Activated T-cell treated with anti-CD3 and anti-CD28 coated beads for 1 hour (primary cell): ENCODE data around the gene RBM20.
"Not testable (repeated sequence)": the region's sequence is repeated elsewhere in the genome, so short reads cannot be mapped to it uniquely, and the experiment has no call there.

ENCODE experiments used
- DNase-seq: peaks from one replicate; pipeline ENCODE4 v3.0.0-alpha.2; 2020; ENCODE audit warnings: low read depth

The RBM20 gene

DNA sequence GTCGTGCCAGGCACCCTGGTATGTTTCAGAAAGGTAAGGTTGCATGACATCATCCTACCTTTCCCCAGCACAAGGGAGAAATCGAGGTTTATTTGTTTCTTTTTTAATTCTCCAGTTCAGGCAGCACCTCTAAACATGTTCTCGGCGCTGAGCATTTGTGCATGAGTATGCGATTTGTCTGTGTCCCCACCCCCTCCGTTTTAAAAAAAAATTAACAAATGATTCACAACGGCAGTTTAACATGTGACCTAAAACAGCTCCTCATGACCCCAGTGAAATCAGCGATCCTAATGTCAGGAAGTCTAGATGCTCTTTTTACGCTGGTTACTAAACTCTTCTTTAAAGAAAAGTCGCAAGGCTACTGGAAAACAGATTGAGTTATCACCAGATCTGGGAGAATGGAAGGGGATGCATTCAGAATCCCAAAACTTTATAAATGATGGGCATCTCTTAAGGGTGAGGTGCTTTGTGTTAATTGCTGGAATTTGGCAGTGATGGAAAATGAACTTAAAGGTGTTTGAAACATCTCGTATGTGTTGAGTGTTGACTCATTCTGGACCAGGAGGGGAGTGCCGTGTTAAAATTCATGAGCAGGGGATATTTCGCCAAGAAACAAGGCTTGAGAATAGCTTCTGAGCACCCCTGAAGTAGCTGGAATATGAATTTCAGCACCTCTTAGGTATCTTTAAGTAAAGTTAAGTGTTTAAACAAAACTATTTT lies 120.8 kb downstream of the RBM20 start:
- no peak for DNase-seq

DNA sequence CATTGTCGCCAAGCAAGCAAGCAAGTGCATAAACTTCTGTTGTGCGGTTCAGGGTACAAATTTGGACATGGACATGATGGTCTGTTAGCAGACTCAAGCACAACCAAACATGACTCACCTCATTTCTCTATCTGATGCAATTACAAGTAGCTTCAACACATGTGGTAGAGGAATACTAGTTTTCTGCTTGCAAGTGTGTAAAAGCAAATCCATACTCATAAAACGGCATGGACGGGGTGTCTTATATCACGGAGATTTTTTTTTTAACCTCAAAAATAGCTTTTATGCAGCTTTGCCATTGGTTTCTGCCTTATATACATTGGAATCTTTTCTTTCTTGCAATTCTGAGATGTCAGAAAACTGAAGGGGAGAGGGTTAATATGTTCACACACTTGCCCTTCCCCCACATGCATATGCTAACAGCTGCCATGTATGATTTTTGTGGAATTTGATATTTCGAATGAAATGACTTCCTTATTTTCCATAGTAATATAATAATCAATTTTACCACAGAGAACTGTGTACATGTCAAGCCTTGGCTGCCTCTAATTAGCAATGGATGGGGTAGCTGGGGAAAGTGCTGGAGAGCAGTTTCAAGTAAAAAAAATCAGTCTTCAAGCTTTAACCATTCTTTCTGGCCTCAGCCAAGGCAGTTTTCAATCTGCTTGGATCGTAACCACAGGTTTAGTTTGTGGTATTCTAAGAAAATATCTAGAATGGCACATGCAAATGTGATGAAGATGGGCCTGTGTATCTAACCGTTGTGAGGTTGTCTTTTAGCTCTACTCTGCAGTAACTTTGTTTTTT lies 121.6 kb downstream of the RBM20 start:
- no peak for DNase-seq

- not testable (repeated sequence) for DNase-seq
These were observed 123.5 kb downstream of the RBM20 start for GRCh38 chr10:110767601-110768000.

DNA sequence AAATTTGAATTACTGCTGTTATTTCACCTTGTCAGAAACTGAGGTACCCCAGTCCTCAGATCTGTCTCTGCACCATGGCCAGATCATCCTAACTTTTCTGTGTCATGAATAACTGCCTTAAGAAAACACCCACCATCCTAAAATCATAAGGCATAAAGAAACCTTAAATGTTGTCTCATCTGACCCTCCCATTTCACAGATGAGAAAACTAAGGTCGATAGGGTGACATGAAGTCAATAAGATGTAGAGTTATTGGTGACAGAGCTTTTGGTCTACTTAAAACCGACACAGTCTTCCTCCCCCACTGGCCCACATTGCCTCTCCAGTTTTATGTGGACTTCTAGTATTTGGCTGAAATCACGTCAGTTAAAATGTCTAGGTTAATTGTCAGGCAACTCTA lies 126.1 kb downstream of the RBM20 start:
- DNase-seq, result no peak

GRCh38 chr10:110771486-110771885 lies 127.3 kb downstream of the RBM20 start:
- no peak for DNase-seq

GRCh38 chr10:110771991-110772390 lies 127.9 kb downstream of the RBM20 start:
- DNase-seq, result no peak

- DNase-seq, result no peak
These were observed 128.4 kb downstream of the RBM20 start for GRCh38 chr10:110772454-110773025.

DNA sequence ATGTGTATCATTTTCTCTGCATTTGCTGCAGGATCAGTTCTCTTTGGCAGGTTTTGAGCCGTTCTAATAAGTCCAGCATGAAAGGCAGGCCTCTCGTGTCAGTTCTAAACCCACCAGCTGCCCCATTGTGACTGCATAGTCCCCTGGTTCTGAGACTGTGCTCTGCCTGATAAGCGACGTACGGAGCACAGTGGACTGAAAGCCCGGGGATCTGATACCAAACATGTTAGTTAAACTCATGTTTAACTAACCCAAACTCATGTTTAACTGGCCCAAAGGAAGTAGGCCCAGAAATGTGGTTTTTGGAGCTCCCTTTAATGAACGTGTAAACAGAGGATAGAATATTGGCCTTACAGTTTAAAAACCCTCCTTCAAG lies 129.5 kb downstream of the RBM20 start:
- DNase-seq, result no peak

DNA sequence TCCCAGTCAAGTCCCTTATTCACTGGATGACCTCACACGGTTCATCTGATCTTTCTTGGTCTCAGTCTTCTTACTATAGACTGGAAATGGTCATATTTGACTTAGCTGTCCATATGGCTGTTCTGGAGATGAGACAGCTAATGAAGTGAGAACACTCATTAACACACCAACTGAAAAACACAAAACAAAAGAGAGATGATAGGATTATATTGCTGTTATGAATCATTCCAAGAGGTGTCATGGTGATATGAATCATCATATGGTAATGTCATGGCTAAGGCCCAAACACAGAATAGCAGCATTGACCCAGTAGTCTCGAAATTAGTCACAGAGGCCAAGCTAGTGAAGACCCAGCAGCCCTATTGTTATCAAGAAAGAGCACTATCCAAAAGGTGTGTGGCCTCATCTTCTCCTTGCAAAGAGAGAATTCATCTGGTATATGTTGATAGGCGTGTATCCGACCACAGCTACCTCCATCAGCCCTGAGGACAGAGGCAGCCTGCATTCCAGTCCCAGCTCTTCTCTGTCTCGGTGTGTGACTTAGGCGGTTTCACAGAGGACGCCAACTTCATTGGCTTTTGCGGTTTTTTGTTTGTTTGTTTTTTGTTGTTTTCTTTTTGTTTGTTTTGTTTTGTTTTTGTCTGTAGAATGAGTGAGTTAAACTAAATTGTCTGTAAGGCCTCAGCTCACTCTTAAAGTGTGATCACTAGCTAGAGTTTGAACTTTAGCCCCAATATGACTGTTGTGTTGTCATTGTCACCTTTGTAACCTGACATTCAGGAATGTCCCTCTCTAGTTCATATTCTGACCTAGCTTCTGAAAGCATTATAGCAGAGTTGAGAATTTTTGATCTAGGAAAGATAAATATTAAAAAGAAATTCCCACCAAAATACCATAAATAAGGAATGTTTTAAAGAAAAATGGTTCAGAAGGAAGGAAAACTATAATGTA lies 130.2 kb downstream of the RBM20 start:
- DNase-seq, result no peak

DNA sequence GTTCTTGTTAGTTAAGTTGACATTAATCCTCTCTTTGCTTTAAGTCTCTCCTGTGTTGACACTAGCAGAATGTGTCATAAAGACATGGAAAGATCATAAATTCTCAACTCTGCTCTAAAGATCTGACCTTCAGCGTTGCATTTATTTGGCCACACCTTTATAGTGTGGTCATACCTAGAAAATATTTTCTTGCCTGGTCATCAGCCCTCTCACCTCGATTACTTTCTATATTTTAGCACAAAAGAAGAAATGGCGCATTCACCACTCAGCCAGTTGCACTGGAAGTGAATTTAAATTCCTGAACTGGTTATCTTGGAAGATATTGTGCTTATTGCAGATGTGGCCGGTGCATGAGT lies 130.9 kb downstream of the RBM20 start:
- no peak for DNase-seq

DNA sequence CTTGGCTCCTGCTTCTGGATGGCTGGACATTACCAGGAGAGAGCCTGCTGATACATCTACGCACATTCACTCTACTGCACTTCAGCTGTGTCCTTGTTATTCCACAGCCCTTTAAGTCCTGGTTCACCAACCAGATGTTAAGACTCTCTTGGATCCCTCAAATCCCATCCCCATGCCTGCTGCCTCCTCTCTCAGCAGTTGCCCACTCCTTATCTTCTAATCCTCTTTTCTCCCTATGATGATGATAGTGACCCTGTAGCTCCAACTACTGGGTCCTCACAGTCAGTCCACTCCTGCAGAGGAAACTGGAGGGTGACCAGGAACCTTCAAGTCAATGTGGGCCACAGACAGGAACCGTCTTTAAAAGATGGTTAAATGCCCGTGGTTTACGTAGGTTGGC lies 131.3 kb downstream of the RBM20 start:
- DNase-seq, result no peak

GRCh38 chr10:110777017-110777416 lies 132.9 kb downstream of the RBM20 start:
- DNase-seq, result no peak

DNA sequence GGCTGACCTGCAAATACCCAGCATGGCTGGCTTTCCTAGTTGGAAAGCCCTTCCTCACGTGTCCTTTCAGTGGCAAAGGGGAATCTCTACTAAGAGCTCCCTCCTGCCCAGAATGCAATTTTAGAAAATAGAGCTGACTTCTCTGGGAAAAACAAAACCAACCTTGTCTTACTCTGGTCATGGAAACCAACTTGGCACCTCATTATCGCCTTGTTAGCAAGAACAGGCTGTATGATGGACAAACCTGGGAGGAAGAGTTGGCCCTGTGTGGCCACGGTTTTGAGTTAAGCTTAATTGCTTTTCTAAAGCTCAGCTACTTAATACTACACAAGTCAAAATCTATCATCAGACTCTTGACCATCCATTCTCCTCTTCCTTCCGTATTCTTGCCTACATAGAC lies 133.5 kb downstream of the RBM20 start:
- no peak for DNase-seq

DNA sequence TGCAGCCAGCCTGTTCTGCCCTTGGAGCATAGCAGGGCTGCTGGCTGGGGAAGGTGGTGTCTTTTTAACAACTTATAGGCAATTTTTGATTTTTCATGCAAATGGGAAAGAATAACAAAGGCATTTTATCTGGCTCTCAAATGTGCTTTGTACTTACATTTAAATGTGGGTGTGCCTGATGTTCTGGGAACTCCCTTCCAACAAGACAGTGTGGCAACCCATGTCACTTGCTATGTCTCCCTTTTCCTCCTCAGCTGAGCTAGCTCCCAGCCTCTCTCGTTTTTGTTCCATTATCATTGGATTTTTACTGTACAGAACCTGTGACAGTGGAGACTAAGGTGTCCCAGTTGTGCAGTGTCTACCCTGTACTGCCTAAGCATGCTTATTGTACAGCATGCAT lies 134.1 kb downstream of the RBM20 start:
- DNase-seq, result no peak

- no peak for DNase-seq
These were observed 135.4 kb downstream of the RBM20 start for GRCh38 chr10:110779489-110779888.

DNA sequence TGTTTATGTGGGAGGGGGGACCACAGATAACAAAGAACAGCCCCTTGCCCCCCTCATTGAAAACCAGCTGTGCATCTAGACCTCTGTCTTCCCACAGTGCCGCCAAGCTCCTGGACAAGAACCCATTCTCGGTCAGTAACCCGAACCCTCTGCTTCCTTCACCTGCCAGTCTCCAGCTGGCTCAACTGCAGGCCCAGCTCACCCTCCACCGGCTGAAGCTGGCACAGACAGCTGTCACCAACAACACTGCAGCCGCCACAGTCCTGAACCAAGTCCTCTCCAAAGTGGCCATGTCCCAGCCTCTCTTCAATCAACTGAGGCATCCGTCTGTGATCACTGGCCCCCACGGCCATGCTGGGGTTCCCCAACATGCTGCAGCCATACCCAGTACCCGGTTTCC lies 136.6 kb downstream of the RBM20 start:
- DNase-seq, result no peak

GRCh38 chr10:110781139-110781538 lies 137.0 kb downstream of the RBM20 start:
- DNase-seq, result no peak

DNA sequence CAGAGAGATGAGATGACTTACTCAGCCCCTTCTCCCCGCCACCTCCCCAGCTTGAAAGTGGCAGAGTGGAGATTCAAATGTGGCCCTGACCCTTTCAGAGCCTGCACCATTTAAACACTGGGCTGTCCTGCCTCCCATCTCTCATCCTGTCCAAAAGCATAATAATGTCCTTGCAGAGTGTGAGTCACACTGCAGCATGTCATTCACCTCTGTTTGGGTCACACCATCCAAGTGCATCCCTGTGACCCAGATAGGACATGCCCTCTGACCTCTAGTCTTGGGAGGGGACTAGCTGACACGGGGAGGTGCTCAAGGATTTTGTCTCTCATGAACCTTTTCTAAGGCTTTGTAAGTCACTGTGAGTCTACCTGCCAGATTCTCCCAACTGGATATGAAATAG lies 138.5 kb downstream of the RBM20 start:
- DNase-seq, result no peak

DNA sequence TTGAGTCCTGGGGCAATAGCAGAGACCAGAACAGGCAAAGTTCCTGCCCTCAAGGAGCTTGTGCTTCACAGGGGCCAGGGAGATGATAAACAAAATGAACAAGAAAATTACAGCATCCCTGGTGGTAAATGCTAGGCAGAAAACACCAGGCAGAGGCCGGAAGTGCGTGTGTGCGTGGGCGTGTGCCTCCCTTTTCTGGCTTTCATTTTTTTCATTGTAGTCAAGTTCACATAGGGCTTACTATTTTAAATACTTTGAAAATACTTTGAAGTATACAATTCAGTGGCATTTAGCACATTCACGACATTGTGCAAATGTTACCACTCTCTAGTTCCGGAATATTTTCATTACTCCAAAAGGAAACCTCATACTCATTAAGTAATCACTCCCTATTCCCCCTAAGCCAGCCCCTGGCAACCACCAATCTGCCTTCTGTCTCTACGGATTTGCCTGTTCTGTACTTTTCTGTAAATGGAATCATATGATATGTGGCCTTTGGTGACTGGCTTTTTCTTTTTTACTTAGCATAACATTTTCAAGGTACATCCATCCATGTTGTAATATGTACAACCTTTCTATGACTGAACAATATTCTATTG lies 139.5 kb downstream of the RBM20 start:
- DNase-seq, result peak; percentile 55

DNA sequence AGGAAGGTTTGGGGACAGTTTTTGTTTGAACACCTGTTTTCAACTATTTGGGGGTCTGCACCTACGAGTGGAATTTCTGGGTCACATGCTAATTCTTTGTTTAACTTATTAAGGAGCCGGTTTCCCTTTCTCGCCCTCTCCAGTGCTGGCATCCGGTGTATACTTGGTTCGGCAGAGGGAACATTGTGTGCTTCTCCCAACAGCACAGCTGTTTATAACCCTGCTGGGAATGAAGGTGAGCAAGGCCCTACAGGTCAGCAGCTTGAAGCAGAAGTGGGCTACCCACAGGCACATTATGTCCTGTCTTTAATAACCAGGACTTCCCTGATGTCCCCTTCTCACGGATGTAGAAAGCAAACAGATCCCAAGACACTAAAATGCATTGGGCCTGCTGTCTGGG lies 140.1 kb downstream of the RBM20 start:
- DNase-seq, result no peak

DNA sequence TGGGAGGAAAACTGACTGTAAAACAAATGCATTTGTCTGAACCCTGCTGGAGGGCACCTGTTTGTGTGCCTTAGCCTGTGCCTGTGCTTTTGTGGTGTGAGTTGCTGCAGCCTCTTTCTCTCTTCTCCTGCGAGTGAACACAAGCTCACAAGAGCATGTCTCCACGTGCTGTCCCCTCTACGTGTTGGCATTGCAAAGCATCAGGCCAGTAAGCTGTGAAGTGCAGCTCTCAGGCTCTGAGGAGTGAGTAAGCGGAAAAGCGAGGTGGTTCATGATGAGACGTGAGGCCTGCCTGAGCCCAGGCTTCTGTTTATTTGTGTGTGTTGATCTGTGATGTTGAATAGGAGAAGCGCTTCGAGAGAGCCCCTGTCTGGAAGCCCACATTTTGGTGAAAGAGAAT lies 142.0 kb downstream of the RBM20 start:
- no peak for DNase-seq
